GM04504 (cell line): Measurements from ENCODE around the gene SGCA.

Experiments
- DNase-seq: peaks from one replicate; pipeline ENCODE4 v3.0.0-alpha.2; 2012; ENCODE audit warnings: low read depth

SGCA gene

GRCh38 chr17:50209472-50210239 is 43.9 kb downstream of the SGCA start:
- peak; percentile 99 for DNase-seq

DNA sequence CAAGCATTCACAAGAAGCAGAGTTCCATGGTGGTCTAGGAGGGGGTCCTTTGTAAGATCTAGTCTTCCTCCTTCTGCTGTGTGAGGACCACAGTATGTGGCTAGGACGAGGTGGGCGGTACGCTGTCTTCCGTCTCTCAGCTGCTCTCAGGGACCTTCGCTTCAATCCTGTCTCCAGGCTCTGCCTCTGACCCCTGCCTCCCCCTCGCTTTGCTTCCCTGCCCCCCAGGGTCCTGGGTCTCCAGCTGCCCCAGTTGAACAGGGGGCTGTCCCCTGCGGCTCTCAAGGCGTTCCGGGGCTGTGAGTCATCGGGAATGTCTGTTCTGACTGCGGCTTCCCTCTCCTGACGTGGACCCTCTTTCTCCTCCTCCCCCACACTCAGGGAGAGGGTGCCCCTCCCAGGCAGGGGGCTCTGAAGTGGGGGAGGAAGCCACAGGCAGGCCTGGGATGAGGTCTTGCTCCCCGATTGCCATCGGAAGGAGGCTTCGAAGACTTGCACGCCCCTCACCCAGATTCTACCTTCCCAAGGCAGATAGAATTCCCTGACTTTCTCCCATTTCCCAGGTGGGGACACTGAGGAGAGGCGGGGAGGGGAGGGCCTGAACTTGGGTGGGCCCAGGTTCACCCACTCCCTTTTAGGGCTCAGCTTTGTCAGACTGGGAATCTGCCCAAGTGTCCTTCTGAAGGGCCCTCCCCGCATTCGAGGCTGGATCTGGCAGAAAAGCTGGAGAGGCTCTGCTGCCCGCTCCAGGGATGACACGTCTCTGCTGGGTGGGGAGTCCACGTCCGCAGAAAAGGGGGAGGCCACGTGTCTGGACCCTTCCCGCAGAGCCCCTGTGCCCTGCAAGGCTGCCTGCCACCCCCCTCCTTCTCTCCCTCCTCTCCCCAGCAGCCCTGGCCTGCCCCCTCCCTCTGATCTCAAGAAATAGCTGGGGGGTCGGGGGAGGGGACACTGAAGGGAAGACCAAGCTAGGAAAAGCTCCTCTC is 44.7 kb downstream of the SGCA start:
- peak; percentile 95 for DNase-seq

GRCh38 chr17:50211249-50212120 is 45.7 kb downstream of the SGCA start:
- no peak for DNase-seq

GRCh38 chr17:50212121-50212843 is 46.5 kb downstream of the SGCA start:
- peak; percentile 92 for DNase-seq

GRCh38 chr17:50213026-50214022 is 47.5 kb downstream of the SGCA start:
- no peak for DNase-seq

GRCh38 chr17:50214976-50215760 is 49.4 kb downstream of the SGCA start:
- no peak for DNase-seq

- no peak for DNase-seq
Observed at GRCh38 chr17:50217591-50217990, 51.8 kb downstream of the SGCA start.

- DNase-seq, result no peak
Observed at GRCh38 chr17:50218071-50218759, 52.4 kb downstream of the SGCA start.

DNA sequence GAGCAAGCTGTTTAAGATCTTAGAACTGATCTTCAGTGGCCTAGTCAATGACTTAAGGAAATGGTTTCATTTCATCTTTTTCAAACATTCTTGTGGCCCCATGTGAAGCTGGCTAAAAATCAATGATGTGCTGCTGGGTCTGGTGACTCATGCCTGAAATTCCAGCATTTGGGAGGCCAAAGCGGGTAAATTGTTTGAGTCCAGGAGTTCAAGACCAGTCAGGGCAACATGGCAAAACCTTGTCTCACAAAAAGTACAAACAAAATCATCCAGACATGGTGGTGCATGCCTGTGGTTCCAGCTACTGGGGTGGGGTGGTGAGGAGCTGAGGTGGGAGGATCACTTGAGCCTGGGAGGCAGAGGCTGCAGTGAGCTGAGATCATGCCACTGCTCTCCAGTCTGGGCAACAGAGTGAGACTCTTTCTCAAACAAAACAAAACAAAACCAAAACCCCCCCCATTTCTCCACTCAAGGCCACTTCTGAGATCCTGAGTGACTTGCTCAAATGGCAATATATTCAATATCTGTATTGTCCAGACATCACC is 53.0 kb downstream of the SGCA start:
- peak; percentile 89 for DNase-seq

DNA sequence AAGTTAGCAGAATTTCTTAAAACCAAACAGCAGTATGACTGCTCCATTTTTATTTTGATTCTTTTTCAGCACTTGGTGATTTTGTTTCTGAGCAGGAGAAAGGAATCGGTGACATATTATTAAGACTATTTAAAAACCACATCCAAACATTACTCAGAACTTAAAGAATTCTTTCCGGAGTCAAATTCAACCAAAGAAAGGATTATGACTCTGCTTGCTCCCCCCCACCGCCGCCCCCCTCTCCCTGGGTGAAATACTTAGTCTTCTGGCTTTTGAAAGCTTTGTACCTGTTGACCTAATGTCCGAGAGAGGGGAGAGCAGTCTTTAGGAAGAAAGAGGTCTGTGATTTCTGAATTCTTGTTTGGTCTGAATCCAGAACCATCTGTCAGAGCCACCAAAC is 53.5 kb downstream of the SGCA start:
- no peak for DNase-seq

DNA sequence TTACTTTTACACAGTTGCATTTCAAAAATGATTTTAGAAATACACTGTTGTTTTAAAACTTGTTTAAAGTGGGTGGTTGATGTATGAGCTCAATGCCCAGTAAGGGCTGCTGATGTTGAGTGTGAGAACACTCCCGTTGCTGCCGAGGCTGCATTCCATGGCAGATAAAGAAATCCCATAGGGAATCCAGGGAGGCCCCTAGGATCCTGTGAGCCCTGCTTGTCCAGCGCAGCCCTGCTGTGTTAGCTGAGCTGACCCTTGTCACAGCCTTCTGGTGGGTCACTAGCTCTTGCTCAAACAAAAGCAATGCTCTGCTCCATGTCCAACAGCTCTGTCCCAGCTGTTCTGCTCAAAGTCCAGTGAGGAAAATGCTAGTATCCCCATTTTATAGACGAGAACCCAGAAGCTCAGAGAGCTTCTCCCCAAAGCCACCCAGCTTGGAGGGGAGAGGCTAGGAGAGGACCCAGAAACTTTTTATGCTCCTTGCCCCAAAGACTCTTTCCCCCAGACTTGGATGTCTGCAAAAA is 54.2 kb downstream of the SGCA start:
- DNase-seq, result no peak

DNA sequence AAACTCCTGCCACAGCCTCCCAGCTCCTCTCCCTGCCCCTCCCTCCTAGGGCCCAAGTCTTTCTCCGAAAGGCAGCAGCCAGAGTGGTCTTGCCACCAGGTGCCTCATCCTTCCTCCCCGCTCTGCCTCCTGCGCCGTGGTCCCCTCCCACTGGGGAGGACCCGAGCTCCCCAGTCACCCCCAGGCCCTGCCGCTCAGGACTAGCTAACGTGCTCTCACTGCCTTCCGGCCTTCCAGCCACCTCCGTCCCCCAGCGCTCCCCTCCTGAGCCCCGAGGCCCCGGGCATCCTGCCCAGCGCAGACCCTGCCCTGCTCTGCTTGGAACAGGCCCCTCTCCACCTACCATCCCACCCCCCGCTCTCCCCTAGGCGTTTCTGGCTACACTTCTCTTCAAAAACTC is 55.0 kb downstream of the SGCA start:
- DNase-seq, result no peak

DNA sequence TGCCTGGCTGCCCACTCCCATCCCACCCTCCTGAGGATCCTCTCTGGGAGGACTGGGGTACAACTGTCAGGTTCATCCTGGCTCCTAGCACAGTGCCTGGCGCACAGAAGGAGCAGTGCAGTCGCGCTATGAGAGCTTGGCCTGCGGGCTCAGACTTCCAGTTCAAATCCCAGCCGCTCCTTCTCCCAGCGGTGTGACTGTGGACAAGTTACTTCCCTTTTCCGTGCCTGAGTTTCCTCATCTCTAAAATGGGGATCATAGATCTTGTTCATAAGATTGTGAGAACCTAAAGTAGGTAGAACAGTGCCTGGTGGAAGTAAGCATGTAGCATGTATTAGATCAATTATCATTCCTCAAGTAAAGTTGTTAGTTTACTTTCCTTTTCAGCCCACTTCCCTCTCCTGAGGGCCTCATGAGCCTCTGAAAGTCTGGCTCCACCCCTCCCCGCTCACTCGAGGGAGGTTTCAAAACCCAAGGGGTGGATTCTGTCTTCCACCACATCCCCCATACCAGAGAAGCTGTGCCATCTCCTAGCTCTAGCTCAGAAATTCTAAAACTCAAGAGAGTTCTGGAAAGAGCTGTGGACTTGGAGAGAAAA is 55.6 kb downstream of the SGCA start:
- DNase-seq, result no peak

GRCh38 chr17:50221864-50222545 is 56.2 kb downstream of the SGCA start:
- DNase-seq, result no peak

- DNase-seq, result no peak
Observed at GRCh38 chr17:50222922-50223321, 57.1 kb downstream of the SGCA start.
